Liver (tissue), 9 donors: ENCODE measurements around the gene ABHD17A. TPM values are rescaled to one million over a fixed set of nuclear protein-coding genes. Genes with fewer than 3 reads are reported as not detected.

Source experiments
- DNase-seq: peaks from one replicate; pipeline ENCODE4 v3.0.0-alpha.2; 2017; ENCODE audit warnings: low spot score
- H3K27ac ChIP-seq, 2 donors: one replicate each; pipeline ENCODE4 v1.7.0; 2013; ENCODE audit warnings: inconsistent platforms in 2 of 2, low read length in 2 of 2, control low read depth in 1 of 2, low read depth in 1 of 2, mild to moderate bottlenecking in 1 of 2
- H3K27me3 ChIP-seq, 4 donors: one replicate each; pipeline versions ENCODE4 v1.6.1 to v1.7.0; 2013; ENCODE audit warnings: low read length in 3 of 4, inconsistent platforms in 1 of 4, mild to moderate bottlenecking in 1 of 4, moderate library complexity in 1 of 4; ENCODE audit not compliant: control insufficient read depth in 4 of 4, insufficient read depth in 4 of 4
- H3K36me3 ChIP-seq, 4 donors: one replicate each; pipeline versions ENCODE4 v1.6.1 to v1.7.0; 2013; ENCODE audit warnings: low read length in 3 of 4, mild to moderate bottlenecking in 3 of 4, low read depth in 1 of 4, moderate library complexity in 1 of 4; ENCODE audit not compliant: control insufficient read depth in 4 of 4, insufficient read depth in 3 of 4
- H3K4me1 ChIP-seq, 4 donors: one replicate each; pipeline versions ENCODE4 v1.6.1 to v1.7.0; 2013; ENCODE audit warnings: low read length in 3 of 4, mild to moderate bottlenecking in 3 of 4, moderate library complexity in 1 of 4; ENCODE audit not compliant: control insufficient read depth in 4 of 4, insufficient read depth in 4 of 4
- H3K4me3 ChIP-seq, 3 donors: one replicate each; pipeline versions ENCODE4 v1.6.1 to v1.7.0; 2013; ENCODE audit warnings: low read length in 3 of 3, control low read depth in 1 of 3, low read depth in 1 of 3, mild to moderate bottlenecking in 1 of 3
- H3K9ac ChIP-seq, 2 donors: one replicate each; pipeline ENCODE4 v1.7.0; 2013; ENCODE audit warnings: low read length in 2 of 2, mild to moderate bottlenecking in 2 of 2, moderate library complexity in 2 of 2, control low read depth in 1 of 2, low read depth in 1 of 2
- H3K9me3 ChIP-seq, 4 donors: one replicate each; pipeline versions ENCODE4 v1.6.1 to v1.7.0; 2013; ENCODE audit warnings: low read length in 3 of 4; ENCODE audit not compliant: control insufficient read depth in 4 of 4
- EGR1 ChIP-seq, 2 donors: IDR thresholded peaks; 2 replicates each; pipeline ENCODE4 v1.6.1; 2016 to 2018; ENCODE audit warnings: antibody characterized with exemption in 2 of 2, low read depth in 2 of 2
- FOXA1 ChIP-seq: IDR thresholded peaks from 2 replicates; pipeline ENCODE4 v1.6.1; 2016; ENCODE audit warnings: antibody characterized with exemption
- FOXA2 ChIP-seq: IDR thresholded peaks from 2 replicates; pipeline ENCODE4 v1.6.1; 2016; ENCODE audit warnings: antibody characterized with exemption
- GABPA ChIP-seq, 2 donors: IDR thresholded peaks in 1 of 2; conservative IDR thresholded peaks in 1 of 2; 2 replicates each; pipeline ENCODE4 v1.6.1; 2016; ENCODE audit warnings: antibody characterized with exemption in 2 of 2, mild to moderate bottlenecking in 1 of 2, moderate library complexity in 1 of 2
- HNF4A ChIP-seq, 2 donors: conservative IDR thresholded peaks; 2 replicates each; pipeline ENCODE4 v1.6.1; 2016; ENCODE audit warnings: antibody characterized with exemption in 2 of 2, mild to moderate bottlenecking in 2 of 2
- HNF4G ChIP-seq: IDR thresholded peaks from 2 replicates; pipeline ENCODE4 v1.6.1; 2016; ENCODE audit warnings: antibody characterized with exemption
- JUND ChIP-seq, 2 donors: IDR thresholded peaks; 2 replicates each; pipeline ENCODE4 v1.6.1; 2016; ENCODE audit warnings: antibody characterized with exemption in 2 of 2
- NR2F2 ChIP-seq: IDR thresholded peaks from 2 replicates; pipeline ENCODE4 v1.6.1; 2016; ENCODE audit warnings: antibody characterized with exemption
- RAD21 ChIP-seq, 2 donors: IDR thresholded peaks; 2 replicates each; pipeline ENCODE4 v1.6.1; 2016; ENCODE audit warnings: antibody characterized with exemption in 2 of 2, mild to moderate bottlenecking in 2 of 2
- REST ChIP-seq: IDR thresholded peaks from 2 replicates; pipeline ENCODE4 v1.6.1; 2016; ENCODE audit warnings: antibody characterized with exemption, mild to moderate bottlenecking
- RXRA ChIP-seq, 2 donors: IDR thresholded peaks; 2 replicates each; pipeline ENCODE4 v1.6.1; 2017 to 2018; ENCODE audit warnings: antibody characterized with exemption in 2 of 2, mild to moderate bottlenecking in 1 of 2
- SP1 ChIP-seq: IDR thresholded peaks from 2 replicates; pipeline ENCODE4 v1.6.1; 2018; ENCODE audit warnings: antibody characterized with exemption, mild to moderate bottlenecking
- TAF1 ChIP-seq: conservative IDR thresholded peaks from 2 replicates; pipeline ENCODE4 v1.6.1; 2016; ENCODE audit warnings: antibody characterized with exemption, mild to moderate bottlenecking
- YY1 ChIP-seq: IDR thresholded peaks from 2 replicates; pipeline ENCODE4 v1.6.1; 2016; ENCODE audit warnings: antibody characterized with exemption, mild to moderate bottlenecking
- WGBS: extraction: QIAGEN DNeasy Blood & Tissue Kit; methylation state at CpG from one replicate; pipeline ENCODE4 v1.1.7; 2013; 5-methylcytosine and 5-hydroxymethylcytosine counted together
- polyA plus RNA-seq, 2 donors: library from polyadenylated mRNA; stranded (reverse) in 1 of 2; unstranded in 1 of 2; fragments of 200-250 nt in 1 of 2; fragments of >200 nt in 1 of 2; fragmentation: Nextera tagmentation in 1 of 2; extraction: Ambion mirVana in 1 of 2; gene quantifications; one replicate each; pipeline versions ENCODE4 v1.2.1 to v1.2.3, GENCODE V29; 2013 to 2015
- total RNA-seq, 2 donors: library from RNA; depleted of rRNA; stranded (reverse); fragments of >200 nt; gene quantifications; one replicate each; pipeline ENCODE4 v1.2.3, GENCODE V29; 2014
- TF ChIP-seq, protein P1 (sequence below): IDR thresholded peaks from 2 replicates; pipeline ENCODE4 v1.6.1; 2016; ENCODE audit warnings: antibody characterized with exemption
- TF ChIP-seq, protein P2 (sequence below): IDR thresholded peaks from 2 replicates; pipeline ENCODE4 v1.6.1; 2016; ENCODE audit warnings: antibody characterized with exemption
- TF ChIP-seq, protein P3 (sequence below): fragments of 150-350 bp; IDR thresholded peaks from 2 replicates; pipeline ENCODE4 v1.5.1; 2017; ENCODE audit warnings: improper control_type of control experiment, low read depth, low read length; ENCODE audit not compliant: missing input control
- donor health status: healthy.
- donor health status: healthy.
- donor health status: healthy.
- donor health status: healthy.
- donor health status: healthy.

The ABHD17A gene
- total and polyA plus RNA-seq, 4 donors = 8.1 to 30.2 (median 27.0) TPM

DNA sequence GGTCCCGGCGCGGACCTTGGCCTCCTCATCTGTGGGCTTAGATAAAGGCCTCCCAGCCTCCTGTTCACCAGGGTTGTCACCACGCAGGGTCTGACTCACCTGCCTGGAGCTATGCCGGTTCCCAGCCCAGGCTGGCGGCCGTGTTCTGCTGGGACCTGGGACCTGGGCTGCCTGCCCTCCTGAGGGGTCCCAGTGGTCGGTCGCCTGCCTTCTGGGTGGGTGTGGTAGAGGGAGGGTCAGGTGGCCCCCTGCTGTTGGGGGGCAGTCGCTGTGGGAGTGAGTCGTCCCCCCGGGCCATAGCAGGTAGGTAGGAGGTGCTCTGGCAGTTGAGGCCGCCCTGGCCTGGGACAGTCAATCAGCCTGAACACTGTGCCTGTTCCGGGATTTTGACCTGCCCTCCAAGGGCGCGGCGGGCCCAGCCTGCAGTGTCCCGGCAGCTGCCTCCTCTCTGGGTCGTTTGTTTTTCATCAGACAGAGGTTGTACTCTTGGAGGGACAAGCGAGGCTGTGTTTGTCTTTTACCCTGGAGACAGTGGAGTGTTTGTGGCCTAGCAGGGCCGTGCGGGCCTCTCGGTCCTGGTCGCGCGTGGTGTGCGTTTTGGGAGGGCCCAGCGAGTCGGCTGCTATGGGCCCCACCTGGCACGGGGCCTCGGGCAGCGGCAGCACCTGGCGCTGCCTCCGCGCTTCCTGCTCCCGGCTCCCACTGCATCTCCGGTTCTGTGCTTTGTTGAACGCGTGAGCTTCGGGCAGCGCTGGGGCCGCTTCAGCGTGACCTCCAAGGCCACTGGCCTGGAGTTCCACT, 22.5 kb upstream of the ABHD17A start:
- no peak overlapping the region for H3K9ac ChIP-seq
- peaks cover 0 to 4% (median 1%) of the 10 kb centered on the region in 4 donors for H3K36me3 ChIP-seq
- H3K27ac ChIP-seq = peak overlapping the region; percentile 3 to 19
- no peaks in the 10 kb centered on the region for H3K27me3 ChIP-seq
- 75% methylated on average over 43 of the region's 43 CpGs for WGBS
- TF ChIP-seq JUND (IDR thresholded peaks at IDR 0.05) (no peak), YY1 (no peak), SP1 (peak; percentile 8), RXRA (IDR thresholded peaks at IDR 0.05) (no peak), RAD21 (IDR thresholded peaks at IDR 0.05) (no peak)
- TF ChIP-seq, protein P1, sequence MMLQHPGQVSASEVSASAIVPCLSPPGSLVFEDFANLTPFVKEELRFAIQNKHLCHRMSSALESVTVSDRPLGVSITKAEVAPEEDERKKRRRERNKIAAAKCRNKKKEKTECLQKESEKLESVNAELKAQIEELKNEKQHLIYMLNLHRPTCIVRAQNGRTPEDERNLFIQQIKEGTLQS = no peak
- H3K4me3 ChIP-seq = no peak overlapping the region
- DNase-seq = no peak
- no peaks in the 10 kb centered on the region for H3K9me3 ChIP-seq
- H3K4me1 ChIP-seq = peaks cover 3 to 11% (median 7%) of the 10 kb centered on the region in 4 donors

- Histone ChIP-seq H3K27me3 (no peaks in the 10 kb centered on the region), H3K27ac (peak overlapping the region in 1 of 2 donors; percentile 3), H3K9ac (no peak overlapping the region), H3K9me3 (no peaks in the 10 kb centered on the region), H3K4me1 (peaks cover 3 to 11% (median 7%) of the 10 kb centered on the region in 4 donors), H3K36me3 (peaks cover 0 to under 1% (median 0%) of the 10 kb centered on the region in 4 donors), H3K4me3 (no peak overlapping the region)
- no peak for DNase-seq
- whole genome bisulfite sequencing = 92% methylated on average over 10 of the region's 10 CpGs
- TF ChIP-seq EGR1 (IDR thresholded peaks at IDR 0.05; ENCODE audit: low read depth in 2 of 2) (no peak), HNF4A (conservative IDR thresholded peaks at IDR 0.05) (no peak), YY1 (no peak), REST (no peak), JUND (IDR thresholded peaks at IDR 0.05) (no peak), RAD21 (IDR thresholded peaks at IDR 0.05) (no peak), FOXA1 (no peak), RXRA (IDR thresholded peaks at IDR 0.05) (no peak), SP1 (no peak), GABPA (IDR thresholded peaks at IDR 0.05 in 1 of 2, conservative IDR thresholded peaks at IDR 0.05 in 1 of 2) (no peak), HNF4G (no peak), TAF1 (no peak), NR2F2 (no peak), FOXA2 (no peak)
- TF ChIP-seq, protein P1 = no peak
- TF ChIP-seq, protein P2, sequence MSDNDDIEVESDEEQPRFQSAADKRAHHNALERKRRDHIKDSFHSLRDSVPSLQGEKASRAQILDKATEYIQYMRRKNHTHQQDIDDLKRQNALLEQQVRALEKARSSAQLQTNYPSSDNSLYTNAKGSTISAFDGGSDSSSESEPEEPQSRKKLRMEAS = no peak
- TF ChIP-seq, protein P3, sequence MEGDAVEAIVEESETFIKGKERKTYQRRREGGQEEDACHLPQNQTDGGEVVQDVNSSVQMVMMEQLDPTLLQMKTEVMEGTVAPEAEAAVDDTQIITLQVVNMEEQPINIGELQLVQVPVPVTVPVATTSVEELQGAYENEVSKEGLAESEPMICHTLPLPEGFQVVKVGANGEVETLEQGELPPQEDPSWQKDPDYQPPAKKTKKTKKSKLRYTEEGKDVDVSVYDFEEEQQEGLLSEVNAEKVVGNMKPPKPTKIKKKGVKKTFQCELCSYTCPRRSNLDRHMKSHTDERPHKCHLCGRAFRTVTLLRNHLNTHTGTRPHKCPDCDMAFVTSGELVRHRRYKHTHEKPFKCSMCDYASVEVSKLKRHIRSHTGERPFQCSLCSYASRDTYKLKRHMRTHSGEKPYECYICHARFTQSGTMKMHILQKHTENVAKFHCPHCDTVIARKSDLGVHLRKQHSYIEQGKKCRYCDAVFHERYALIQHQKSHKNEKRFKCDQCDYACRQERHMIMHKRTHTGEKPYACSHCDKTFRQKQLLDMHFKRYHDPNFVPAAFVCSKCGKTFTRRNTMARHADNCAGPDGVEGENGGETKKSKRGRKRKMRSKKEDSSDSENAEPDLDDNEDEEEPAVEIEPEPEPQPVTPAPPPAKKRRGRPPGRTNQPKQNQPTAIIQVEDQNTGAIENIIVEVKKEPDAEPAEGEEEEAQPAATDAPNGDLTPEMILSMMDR = no peak
These were observed 21.8 kb upstream of the ABHD17A start for GRCh38 chr19:1906985-1907562.
